Measurements from ENCODE around the gene MIGA2. TPM values are rescaled to one million over a fixed set of nuclear protein-coding genes. Genes with fewer than 3 reads are reported as not detected.

The MIGA2 gene
- total and polyA plus RNA-seq, 2 of the 8 experiments (the other 6 are each of a cell fraction or from before 2014, with no cell fraction given): 24.6 to 39.0 TPM

DNA sequence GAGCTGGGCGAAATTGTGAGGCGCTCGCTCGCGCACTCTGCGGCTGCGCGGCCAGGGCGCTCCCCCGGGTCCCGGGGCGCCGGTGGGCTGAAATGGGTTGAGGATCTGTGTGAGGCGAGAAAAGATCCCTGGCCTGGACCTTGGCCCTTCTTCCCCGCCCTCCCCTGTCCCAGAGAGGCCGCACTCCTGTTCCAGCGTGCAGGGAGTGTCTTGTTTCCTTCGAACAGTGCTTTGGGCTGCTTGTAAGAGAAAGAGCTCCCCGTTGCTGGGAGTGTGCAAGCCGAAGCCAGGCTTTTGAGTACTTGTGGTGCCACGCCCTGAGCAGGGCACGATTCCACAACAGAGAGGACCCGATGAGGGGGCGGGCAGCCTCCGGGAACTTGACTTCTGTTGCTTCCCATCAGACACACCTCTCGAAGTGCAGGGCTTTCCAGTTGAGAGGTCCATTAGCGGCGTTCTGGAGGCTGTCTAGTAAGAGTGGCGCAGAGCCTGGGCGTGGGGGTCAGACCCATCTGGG lies 45.0 kb downstream of the MIGA2 start (continued):
- no peak for TF ChIP-seq BRCA1 (IDR thresholded peaks at IDR 0.05; ENCODE audit: low read depth, low read length)

All from H1 (cell line).